NCI-H2029 treated with DMSO at 0.1 percent for 48 hours (cell line): Measurements from ENCODE around the gene COL7A1.
"Not testable (repeated sequence)": the region's sequence is repeated elsewhere in the genome, so short reads cannot be mapped to it uniquely, and the experiment has no call there.

Experiments
- DNase-seq: peaks from one replicate; lab custom pipeline; 2025; lab: John Stamatoyannopoulos, UW

COL7A1 gene

GRCh38 chr3:48563382-48563918 is 31.7 kb downstream of the COL7A1 start, which contains the start of gene UCN2:
Gene UCN2, minus strand, starts transcription at chr3:48563781. Its CDS starts 657 bp downstream, at chr3:48563124.
- DNase-seq: no peak

- no peak for DNase-seq
Observed at GRCh38 chr3:48562367-48563095, 32.6 kb downstream of the COL7A1 start.

- DNase-seq: no peak
Observed at GRCh38 chr3:48561045-48561736, 33.9 kb downstream of the COL7A1 start.

DNA sequence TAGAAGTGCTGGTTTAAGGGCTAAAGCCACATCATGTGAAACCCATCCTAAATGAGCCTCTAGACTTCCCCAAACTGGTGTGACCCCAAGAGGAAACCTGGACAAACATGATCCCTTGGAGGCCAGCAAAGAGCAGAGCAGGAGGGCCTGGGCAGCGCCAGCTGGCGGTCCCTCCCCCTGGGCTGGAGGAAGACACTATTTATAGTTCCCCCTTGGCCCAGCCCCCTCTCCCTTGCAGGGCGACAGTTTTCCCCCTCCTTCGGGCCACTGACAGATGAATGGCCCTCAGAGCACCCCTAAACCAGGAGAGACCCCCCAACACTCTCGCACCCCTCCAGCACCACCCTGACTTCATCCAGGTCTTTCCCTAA is 34.5 kb downstream of the COL7A1 start:
- DNase-seq: no peak

- no peak for DNase-seq
Observed at GRCh38 chr3:48558493-48559134, 36.5 kb downstream of the COL7A1 start.

- peak; percentile 96 for DNase-seq
Observed at GRCh38 chr3:48556796-48557626, 38.1 kb downstream of the COL7A1 start, which contains the start of gene PFKFB4. Gene PFKFB4, minus strand, starts transcription at chr3:48556803. Its CDS starts 26 bp downstream, at chr3:48556777.

- no peak for DNase-seq
Observed at GRCh38 chr3:48555949-48556795, 39.0 kb downstream of the COL7A1 start.

GRCh38 chr3:48555231-48555948 is 39.7 kb downstream of the COL7A1 start:
- no peak for DNase-seq

GRCh38 chr3:48553886-48554845 is 41.0 kb downstream of the COL7A1 start:
- DNase-seq: no peak

GRCh38 chr3:48553361-48553760 is 41.8 kb downstream of the COL7A1 start:
- DNase-seq: no peak

GRCh38 chr3:48552111-48552951 is 42.8 kb downstream of the COL7A1 start:
- DNase-seq: no peak

GRCh38 chr3:48551651-48552050 is 43.5 kb downstream of the COL7A1 start:
- not testable (repeated sequence) for DNase-seq

DNA sequence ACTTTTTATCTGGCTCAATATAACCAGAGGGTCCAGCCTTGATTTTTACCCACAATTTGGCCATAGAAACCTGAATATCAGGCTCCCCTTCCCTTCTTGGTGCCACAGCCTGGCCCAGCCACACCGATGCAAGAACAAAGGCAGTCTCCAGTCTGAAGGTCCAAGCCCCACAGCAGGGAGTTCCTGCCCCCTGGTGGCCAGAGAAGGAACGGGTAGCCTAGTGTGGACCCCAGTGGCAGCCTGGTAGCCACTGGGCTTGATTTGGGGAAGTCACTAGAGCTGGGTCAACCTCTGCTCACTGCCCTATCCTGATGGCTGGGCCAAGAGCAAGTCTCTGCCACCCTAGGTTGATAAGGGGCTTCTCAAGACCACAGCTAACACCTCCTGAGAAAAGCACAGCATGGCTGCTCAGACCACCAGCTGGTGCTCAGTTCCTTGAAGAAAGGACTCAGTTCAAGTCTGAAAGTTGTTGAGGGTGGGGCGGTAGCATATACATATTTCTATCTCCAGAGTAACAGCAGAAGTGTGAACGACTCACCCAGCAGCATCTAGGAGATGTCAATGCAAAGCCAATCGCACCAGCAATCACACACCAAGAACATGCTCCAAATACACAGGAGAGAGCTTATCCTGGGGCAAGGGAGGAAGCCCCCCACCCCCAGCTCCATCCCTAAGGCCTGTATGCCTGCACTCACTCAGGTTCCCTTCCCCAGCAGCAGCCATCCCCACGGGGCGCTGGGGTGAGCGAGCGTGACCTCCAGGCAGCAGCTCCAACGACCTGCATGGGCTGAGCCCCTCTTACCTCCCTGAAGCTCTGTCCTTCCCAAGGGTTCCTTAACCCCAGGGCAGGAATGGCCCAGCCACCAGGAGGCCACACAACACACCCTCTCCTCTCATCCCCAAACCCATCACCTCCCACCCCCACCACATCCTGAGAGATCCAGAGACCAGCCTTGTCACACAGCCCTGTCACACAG is 46.1 kb downstream of the COL7A1 start:
- peak; percentile 14 for DNase-seq

GRCh38 chr3:48548126-48548525 is 47.0 kb downstream of the COL7A1 start:
- DNase-seq: no peak

GRCh38 chr3:48546203-48546829 is 48.8 kb downstream of the COL7A1 start:
- DNase-seq: no peak

- no peak for DNase-seq
Observed at GRCh38 chr3:48544141-48544540, 51.0 kb downstream of the COL7A1 start.
